Measurements from ENCODE around the gene CCDC191. TPM values are rescaled to one million over a fixed set of nuclear protein-coding genes. Genes with fewer than 3 reads are reported as not detected.

Gene CCDC191
- total and polyA plus RNA-seq, 2 donors (not counting 1 experiment from before 2014, with no cell fraction given): 1.7 to 3.3 TPM

DNA sequence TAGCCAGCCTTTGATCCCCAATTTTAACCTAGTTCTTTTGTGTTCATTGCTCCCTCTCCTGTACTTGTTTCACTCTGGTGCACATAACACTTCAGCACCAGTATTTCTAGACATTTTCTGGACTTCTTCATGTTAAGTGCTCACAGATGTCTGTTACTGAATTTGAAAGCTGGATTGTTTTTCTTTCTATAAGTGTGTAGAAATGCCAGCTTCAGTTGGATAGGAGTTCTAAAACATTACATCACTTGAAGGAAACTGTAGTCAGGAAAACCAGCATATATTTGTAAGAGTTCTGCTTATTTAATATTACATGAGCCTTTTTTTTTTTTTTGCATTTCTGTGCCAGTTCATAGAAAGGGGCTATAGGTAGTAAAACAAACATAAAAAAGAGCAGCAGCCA lies 21.8 kb upstream of the CCDC191 start:
- H4K20me1 ChIP-seq (ENCODE audit: control insufficient read depth, extremely low read depth, insufficient read depth, low read length): no peaks in the 10 kb centered on the region
- H3K36me3 ChIP-seq (ENCODE audit: control insufficient read depth, insufficient read depth, low read length): peaks cover 4% of the 10 kb centered on the region
- H3K9ac ChIP-seq (ENCODE audit: insufficient read depth, low read length): no peak overlapping the region
- H3K27me3 ChIP-seq (ENCODE audit: control insufficient read depth, insufficient read depth, low read length): no peaks in the 10 kb centered on the region
- no peak overlapping the region for H3K4me3 ChIP-seq (replicated peaks in 1 of 4; ENCODE audit: control extremely low read depth in 1 of 4, insufficient read depth in 1 of 4, low read depth in 3 of 4, low read length in 4 of 4)
- H3K27ac ChIP-seq (ENCODE audit: insufficient read depth, low read length): no peak overlapping the region
- H2AFZ ChIP-seq (ENCODE audit: low read length): no peak overlapping the region
- TF ChIP-seq, protein P1, sequence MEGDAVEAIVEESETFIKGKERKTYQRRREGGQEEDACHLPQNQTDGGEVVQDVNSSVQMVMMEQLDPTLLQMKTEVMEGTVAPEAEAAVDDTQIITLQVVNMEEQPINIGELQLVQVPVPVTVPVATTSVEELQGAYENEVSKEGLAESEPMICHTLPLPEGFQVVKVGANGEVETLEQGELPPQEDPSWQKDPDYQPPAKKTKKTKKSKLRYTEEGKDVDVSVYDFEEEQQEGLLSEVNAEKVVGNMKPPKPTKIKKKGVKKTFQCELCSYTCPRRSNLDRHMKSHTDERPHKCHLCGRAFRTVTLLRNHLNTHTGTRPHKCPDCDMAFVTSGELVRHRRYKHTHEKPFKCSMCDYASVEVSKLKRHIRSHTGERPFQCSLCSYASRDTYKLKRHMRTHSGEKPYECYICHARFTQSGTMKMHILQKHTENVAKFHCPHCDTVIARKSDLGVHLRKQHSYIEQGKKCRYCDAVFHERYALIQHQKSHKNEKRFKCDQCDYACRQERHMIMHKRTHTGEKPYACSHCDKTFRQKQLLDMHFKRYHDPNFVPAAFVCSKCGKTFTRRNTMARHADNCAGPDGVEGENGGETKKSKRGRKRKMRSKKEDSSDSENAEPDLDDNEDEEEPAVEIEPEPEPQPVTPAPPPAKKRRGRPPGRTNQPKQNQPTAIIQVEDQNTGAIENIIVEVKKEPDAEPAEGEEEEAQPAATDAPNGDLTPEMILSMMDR (conservative IDR thresholded peaks at IDR 0.05 in 1 of 2, IDR thresholded peaks at IDR 0.05 in 1 of 2; ENCODE audit: low read depth in 1 of 2, low read length in 2 of 2): no peak
- TF ChIP-seq EZH2 (IDR thresholded peaks at IDR 0.05; ENCODE audit: low read length, missing control alignments): no peak
- no peaks in the 10 kb centered on the region for H3K9me3 ChIP-seq (ENCODE audit: control insufficient read depth, insufficient read depth, low read depth, low read length)
- H3K4me2 ChIP-seq (ENCODE audit: extremely low read depth, insufficient read depth, low read length): no peak overlapping the region
- peak in 1 of 2 donors; percentile 20 for DNase-seq (ENCODE audit: low read depth in 2 of 2)
- H3K79me2 ChIP-seq (ENCODE audit: control insufficient read depth, insufficient read depth, low read length): no peaks in the 10 kb centered on the region
- peaks cover 3% of the 10 kb centered on the region for H3K4me1 ChIP-seq (ENCODE audit: control insufficient read depth, extremely low read depth, insufficient read depth, low read length)

DNA sequence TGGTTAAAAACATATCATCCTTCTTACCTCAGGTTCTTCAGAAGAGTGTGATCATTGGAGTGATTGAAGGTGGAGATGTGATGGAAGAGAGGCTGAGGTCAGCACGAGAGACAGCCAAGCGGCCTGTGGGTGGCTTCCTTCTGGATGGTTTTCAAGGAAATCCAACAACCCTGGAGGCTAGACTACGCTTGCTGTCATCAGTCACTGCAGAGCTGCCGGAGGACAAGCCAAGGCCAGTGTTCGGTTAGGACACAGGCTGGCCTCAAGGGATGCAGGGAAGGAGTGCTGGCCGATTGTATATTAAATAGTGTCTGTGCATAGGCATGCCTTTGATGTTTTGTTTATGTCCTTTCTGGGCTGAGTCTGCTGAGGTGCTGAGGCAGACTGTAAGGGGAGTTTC lies 20.4 kb upstream of the CCDC191 start:
- peaks cover 6% of the 10 kb centered on the region for H3K36me3 ChIP-seq (ENCODE audit: control insufficient read depth, insufficient read depth, low read length)
- TF ChIP-seq, protein P1 (conservative IDR thresholded peaks at IDR 0.05 in 1 of 2, IDR thresholded peaks at IDR 0.05 in 1 of 2; ENCODE audit: low read depth in 1 of 2, low read length in 2 of 2): no peak
- TF ChIP-seq EZH2 (IDR thresholded peaks at IDR 0.05; ENCODE audit: low read length, missing control alignments): no peak
- no peak overlapping the region for H3K9ac ChIP-seq (ENCODE audit: insufficient read depth, low read length)
- no peaks in the 10 kb centered on the region for H3K27me3 ChIP-seq (ENCODE audit: control insufficient read depth, insufficient read depth, low read length)
- no peak overlapping the region for H2AFZ ChIP-seq (ENCODE audit: low read length)
- no peaks in the 10 kb centered on the region for H4K20me1 ChIP-seq (ENCODE audit: control insufficient read depth, extremely low read depth, insufficient read depth, low read length)
- no peak overlapping the region for H3K27ac ChIP-seq (ENCODE audit: insufficient read depth, low read length)
- peaks cover 3% of the 10 kb centered on the region for H3K4me1 ChIP-seq (ENCODE audit: control insufficient read depth, extremely low read depth, insufficient read depth, low read length)
- no peaks in the 10 kb centered on the region for H3K9me3 ChIP-seq (ENCODE audit: control insufficient read depth, insufficient read depth, low read depth, low read length)
- H3K4me2 ChIP-seq (ENCODE audit: extremely low read depth, insufficient read depth, low read length): no peak overlapping the region
- H3K79me2 ChIP-seq (ENCODE audit: control insufficient read depth, insufficient read depth, low read length): no peaks in the 10 kb centered on the region
- no peak for DNase-seq (ENCODE audit: low read depth in 2 of 2)
- H3K4me3 ChIP-seq (replicated peaks in 1 of 4; ENCODE audit: control extremely low read depth in 1 of 4, insufficient read depth in 1 of 4, low read depth in 3 of 4, low read length in 4 of 4): no peak overlapping the region

DNA sequence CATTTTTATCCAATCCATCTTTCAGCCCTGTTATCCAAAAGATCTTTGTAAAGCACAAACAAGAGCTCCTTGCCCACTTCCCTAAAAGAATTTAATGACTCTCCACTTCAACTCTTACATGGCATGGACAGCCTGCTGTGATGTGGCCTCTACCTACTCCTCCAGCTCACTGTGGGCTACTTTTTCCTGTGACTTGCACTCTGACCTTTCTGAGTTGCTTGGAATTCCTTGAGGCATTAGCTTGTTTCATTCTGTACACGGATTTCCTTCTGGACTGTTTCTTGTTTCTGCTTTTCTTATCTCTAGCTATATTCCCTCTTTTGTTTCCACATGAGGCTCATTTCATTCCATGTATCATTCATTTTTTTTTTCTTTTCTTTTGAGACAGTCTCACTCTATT lies 15.5 kb upstream of the CCDC191 start:
- no peak for TF ChIP-seq EZH2 (IDR thresholded peaks at IDR 0.05; ENCODE audit: low read length, missing control alignments)
- TF ChIP-seq, protein P1 (conservative IDR thresholded peaks at IDR 0.05 in 1 of 2, IDR thresholded peaks at IDR 0.05 in 1 of 2; ENCODE audit: low read depth in 1 of 2, low read length in 2 of 2): no peak
- no peak overlapping the region for H3K4me2 ChIP-seq (ENCODE audit: extremely low read depth, insufficient read depth, low read length)
- DNase-seq (ENCODE audit: low read depth in 2 of 2): no peak
- no peak overlapping the region for H3K9ac ChIP-seq (ENCODE audit: insufficient read depth, low read length)
- H3K36me3 ChIP-seq (ENCODE audit: control insufficient read depth, insufficient read depth, low read length): peaks cover 4% of the 10 kb centered on the region
- no peaks in the 10 kb centered on the region for H3K79me2 ChIP-seq (ENCODE audit: control insufficient read depth, insufficient read depth, low read length)
- H4K20me1 ChIP-seq (ENCODE audit: control insufficient read depth, extremely low read depth, insufficient read depth, low read length): no peaks in the 10 kb centered on the region
- H3K4me1 ChIP-seq (ENCODE audit: control insufficient read depth, extremely low read depth, insufficient read depth, low read length): no peaks in the 10 kb centered on the region
- no peak overlapping the region for H3K4me3 ChIP-seq (replicated peaks in 1 of 4; ENCODE audit: control extremely low read depth in 1 of 4, insufficient read depth in 1 of 4, low read depth in 3 of 4, low read length in 4 of 4)
- H3K27ac ChIP-seq (ENCODE audit: insufficient read depth, low read length): no peak overlapping the region
- H2AFZ ChIP-seq (ENCODE audit: low read length): no peak overlapping the region
- H3K27me3 ChIP-seq (ENCODE audit: control insufficient read depth, insufficient read depth, low read length): no peaks in the 10 kb centered on the region
- no peaks in the 10 kb centered on the region for H3K9me3 ChIP-seq (ENCODE audit: control insufficient read depth, insufficient read depth, low read depth, low read length)
